Airway epithelial cell (primary cell): ENCODE measurements around the gene C18orf63. TPM values are rescaled to one million over a fixed set of nuclear protein-coding genes. Genes with fewer than 3 reads are reported as not detected.

ENCODE experiments used
- total RNA-seq: library from RNA; depleted of rRNA; stranded (reverse); fragments of >200 nt; gene quantifications from 2 replicates; pipeline ENCODE4 v1.2.3, GENCODE V29; 2015

The C18orf63 gene
- total RNA-seq: not detected in 2 replicates

DNA sequence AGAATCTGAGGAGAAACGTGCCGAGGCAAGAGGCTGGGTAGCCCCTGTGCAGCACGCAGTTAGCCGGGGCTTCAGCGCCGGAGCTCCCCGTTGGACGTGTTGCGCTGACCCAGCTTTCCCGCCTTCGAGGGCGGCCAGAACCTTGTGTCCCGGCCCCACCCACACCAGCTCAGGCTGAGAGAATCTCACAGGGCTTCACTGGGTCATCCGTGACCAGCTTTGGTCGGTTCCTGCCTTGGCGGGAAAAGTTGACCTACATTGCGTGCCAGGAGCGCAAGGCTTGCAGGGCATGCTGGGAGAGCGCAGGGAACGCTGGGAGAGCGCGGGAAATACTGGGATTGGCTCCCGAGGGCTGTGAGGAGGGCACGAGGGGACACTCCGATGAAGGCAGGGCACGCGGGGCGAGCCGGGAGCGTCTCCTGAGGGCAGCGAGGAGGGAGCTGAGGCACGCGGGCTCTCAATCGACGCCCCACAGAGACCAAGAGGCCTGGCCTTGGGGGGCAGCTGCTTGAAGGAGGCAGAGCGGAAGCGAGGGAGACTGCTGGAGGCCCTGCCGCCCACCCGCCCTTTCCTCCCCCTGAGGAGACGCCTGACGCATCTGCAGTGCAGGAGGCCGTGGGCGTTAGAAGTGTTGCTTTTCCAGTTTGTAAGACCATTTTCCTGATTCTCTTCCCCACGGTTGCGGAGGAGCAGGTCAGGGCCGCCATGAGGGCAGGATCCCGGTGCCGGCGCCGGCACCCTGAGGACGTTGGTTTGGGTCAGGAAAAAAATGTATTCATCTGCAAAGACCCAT, at the start of gene C18orf63:
Gene C18orf63, plus strand, starts transcription at position 376 of the 793 bp plus-strand sequence. CDS start 2,027 bp downstream, outside the sequence.

DNA sequence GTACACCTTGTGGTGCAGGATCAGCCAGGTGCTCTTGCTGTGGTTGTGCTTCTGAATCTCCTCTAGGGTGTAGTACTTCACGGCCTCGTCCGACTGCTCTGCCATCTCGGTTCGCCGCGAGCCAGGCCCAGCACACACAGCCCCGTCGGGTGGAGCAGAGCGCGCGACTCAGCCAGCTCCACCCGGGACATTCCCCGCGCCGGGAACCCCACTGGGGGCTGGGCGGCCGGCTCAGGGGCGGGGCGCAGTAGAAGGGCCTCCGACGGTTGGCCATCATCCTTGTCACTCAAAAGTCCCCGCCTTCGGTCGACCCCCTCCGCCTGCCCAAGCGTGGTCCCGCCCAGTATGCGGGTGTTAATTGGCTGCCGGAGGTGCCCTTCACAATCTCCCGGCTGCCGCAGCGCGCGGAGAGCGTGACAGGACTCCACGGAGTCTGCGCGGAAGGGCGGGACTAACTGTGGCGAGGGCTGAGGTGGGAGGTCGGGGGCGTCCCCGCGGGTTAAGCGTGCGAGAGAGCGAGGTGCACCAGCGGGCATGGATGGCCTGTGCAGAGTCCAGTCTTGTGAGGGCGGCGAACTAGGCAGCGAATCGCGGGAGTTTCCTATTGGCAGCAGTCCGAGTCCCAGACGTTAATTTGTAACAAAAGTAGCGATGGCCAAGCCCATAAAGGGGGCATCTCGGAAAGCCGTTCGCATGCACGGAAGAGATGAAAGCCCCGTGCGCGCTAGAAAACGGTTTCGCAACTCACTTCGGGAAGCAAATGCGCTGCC, 23.7 kb upstream of the C18orf63 start, which contains the start of gene CYB5A:
Gene CYB5A, minus strand, starts transcription at position 193 of the 770 bp plus-strand sequence. Its CDS starts 88 bp downstream, at position 105.

Other genes starting within 250 kb of the C18orf63 start
- 1.1 TPM in 1 of 2 replicates, not detected in the other for gene FBXO15, start 168.0 kb upstream of the C18orf63 start, total RNA-seq
- 30.2 and 44.2 TPM in 2 replicates for gene TIMM21, start 167.3 kb upstream of the C18orf63 start, total RNA-seq
- gene CYB5A, start 23.9 kb upstream of the C18orf63 start, total RNA-seq: 155 TPM in 2 replicates
- not detected in 2 replicates for gene DIPK1C, start 141.5 kb downstream of the C18orf63 start, total RNA-seq
- 84.6 and 113 TPM in 2 replicates for gene CNDP2, start 180.5 kb downstream of the C18orf63 start, total RNA-seq
- not detected in 2 replicates for gene CNDP1, start 218.7 kb downstream of the C18orf63 start, total RNA-seq